ENCODE results near the gene TJP1.

Gene TJP1

DNA sequence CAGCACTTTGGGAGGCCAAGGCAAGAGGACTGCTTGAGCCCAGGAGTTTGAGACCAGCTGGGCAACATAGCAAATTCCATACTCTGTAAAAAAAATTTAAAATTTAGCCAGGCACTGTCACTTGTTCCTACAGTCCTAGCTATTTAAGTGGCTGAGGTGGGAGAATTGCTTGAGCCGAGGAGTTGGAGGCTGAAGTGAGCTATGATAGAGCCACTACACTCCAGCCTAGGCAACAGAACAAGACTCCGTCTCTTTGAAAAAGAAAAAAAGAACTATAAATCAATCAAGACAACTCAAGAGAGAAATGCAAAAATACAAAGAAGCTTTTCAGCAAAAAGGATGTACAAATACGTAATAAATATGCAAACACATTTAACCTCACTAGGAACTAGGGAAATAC is 78.8 kb downstream of the TJP1 start:
- TF ChIP-seq, protein P1, sequence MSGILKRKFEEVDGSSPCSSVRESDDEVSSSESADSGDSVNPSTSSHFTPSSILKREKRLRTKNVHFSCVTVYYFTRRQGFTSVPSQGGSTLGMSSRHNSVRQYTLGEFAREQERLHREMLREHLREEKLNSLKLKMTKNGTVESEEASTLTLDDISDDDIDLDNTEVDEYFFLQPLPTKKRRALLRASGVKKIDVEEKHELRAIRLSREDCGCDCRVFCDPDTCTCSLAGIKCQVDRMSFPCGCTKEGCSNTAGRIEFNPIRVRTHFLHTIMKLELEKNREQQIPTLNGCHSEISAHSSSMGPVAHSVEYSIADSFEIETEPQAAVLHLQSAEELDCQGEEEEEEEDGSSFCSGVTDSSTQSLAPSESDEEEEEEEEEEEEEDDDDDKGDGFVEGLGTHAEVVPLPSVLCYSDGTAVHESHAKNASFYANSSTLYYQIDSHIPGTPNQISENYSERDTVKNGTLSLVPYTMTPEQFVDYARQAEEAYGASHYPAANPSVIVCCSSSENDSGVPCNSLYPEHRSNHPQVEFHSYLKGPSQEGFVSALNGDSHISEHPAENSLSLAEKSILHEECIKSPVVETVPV (CRISPR knock-in tag; IDR thresholded peaks at IDR 0.05), result no peak
- no peak for ATAC-seq

DNA sequence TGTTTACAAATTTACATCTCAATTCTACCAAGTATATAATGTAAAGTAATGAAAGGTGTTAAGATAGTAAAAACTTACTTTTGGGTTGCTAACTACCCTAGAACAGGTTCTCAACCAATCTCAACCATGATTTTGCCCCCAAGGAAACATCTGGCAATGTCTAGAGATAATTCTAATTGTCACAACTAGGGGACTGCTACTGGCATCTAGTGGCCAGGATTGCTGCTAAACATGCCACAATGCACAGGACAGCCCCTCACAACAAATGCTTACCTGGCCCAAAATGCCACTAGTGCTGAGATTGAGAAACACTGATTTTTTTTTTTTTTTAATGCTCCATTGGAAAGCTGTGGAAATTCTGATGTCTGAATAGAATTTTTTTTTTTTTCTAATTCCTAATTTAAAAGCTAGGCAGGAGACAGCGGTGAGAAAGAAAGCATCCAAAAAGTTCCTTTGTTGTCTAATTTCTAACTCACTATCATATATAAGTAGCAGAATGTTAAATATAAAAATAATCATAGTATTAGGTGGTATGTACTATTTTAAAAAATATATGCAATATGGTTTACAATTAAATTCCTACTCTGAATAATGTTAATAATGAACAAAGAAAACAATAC is 81.5 kb downstream of the TJP1 start:
- no peak for ATAC-seq

DNA sequence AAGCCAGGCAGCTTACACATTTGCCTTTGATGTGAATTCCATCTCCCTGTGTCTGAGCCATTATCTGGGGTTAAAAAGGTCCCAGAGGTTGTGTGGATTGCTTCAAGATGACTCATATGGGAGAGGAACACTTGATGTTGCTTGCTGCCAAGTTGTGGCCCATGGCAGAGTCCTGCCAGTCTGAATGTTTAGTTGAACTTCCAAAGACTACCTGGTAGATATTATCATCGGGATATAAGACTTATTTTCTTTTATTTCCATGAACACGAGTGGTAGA is 85.6 kb downstream of the TJP1 start:
- peak; percentile 81 for ATAC-seq
- TF ChIP-seq SNAI2 (CRISPR knock-in tag; IDR thresholded peaks at IDR 0.05), result 0 out of 2 replicates have a peak, but pooled peaks have one; percentile 30
- TF ChIP-seq, protein P2, sequence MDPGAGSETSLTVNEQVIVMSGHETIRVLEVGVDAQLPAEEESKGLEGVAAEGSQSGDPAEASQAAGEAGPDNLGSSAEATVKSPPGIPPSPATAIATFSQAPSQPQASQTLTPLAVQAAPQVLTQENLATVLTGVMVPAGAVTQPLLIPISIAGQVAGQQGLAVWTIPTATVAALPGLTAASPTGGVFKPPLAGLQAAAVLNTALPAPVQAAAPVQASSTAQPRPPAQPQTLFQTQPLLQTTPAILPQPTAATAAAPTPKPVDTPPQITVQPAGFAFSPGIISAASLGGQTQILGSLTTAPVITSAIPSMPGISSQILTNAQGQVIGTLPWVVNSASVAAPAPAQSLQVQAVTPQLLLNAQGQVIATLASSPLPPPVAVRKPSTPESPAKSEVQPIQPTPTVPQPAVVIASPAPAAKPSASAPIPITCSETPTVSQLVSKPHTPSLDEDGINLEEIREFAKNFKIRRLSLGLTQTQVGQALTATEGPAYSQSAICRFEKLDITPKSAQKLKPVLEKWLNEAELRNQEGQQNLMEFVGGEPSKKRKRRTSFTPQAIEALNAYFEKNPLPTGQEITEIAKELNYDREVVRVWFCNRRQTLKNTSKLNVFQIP (CRISPR knock-in tag; IDR thresholded peaks at IDR 0.05; ENCODE audit: borderline replicate concordance, low read depth), result no peak

More for the DNA sequence above, 81.5 kb downstream of the TJP1 start:
- TF ChIP-seq GLIS3 (CRISPR knock-in tag; IDR thresholded peaks at IDR 0.05), result no peak
- TF ChIP-seq, protein P3, sequence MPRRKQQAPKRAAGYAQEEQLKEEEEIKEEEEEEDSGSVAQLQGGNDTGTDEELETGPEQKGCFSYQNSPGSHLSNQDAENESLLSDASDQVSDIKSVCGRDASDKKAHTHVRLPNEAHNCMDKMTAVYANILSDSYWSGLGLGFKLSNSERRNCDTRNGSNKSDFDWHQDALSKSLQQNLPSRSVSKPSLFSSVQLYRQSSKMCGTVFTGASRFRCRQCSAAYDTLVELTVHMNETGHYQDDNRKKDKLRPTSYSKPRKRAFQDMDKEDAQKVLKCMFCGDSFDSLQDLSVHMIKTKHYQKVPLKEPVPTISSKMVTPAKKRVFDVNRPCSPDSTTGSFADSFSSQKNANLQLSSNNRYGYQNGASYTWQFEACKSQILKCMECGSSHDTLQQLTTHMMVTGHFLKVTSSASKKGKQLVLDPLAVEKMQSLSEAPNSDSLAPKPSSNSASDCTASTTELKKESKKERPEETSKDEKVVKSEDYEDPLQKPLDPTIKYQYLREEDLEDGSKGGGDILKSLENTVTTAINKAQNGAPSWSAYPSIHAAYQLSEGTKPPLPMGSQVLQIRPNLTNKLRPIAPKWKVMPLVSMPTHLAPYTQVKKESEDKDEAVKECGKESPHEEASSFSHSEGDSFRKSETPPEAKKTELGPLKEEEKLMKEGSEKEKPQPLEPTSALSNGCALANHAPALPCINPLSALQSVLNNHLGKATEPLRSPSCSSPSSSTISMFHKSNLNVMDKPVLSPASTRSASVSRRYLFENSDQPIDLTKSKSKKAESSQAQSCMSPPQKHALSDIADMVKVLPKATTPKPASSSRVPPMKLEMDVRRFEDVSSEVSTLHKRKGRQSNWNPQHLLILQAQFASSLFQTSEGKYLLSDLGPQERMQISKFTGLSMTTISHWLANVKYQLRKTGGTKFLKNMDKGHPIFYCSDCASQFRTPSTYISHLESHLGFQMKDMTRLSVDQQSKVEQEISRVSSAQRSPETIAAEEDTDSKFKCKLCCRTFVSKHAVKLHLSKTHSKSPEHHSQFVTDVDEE (CRISPR knock-in tag; IDR thresholded peaks at IDR 0.05), result no peak
- TF ChIP-seq, protein P4, sequence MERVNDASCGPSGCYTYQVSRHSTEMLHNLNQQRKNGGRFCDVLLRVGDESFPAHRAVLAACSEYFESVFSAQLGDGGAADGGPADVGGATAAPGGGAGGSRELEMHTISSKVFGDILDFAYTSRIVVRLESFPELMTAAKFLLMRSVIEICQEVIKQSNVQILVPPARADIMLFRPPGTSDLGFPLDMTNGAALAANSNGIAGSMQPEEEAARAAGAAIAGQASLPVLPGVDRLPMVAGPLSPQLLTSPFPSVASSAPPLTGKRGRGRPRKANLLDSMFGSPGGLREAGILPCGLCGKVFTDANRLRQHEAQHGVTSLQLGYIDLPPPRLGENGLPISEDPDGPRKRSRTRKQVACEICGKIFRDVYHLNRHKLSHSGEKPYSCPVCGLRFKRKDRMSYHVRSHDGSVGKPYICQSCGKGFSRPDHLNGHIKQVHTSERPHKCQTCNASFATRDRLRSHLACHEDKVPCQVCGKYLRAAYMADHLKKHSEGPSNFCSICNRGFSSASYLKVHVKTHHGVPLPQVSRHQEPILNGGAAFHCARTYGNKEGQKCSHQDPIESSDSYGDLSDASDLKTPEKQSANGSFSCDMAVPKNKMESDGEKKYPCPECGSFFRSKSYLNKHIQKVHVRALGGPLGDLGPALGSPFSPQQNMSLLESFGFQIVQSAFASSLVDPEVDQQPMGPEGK (CRISPR knock-in tag; IDR thresholded peaks at IDR 0.05; ENCODE audit: borderline replicate concordance), result no peak
- TF ChIP-seq ZC3H10 (CRISPR knock-in tag; IDR thresholded peaks at IDR 0.05), result no peak
- TF ChIP-seq PPARA (CRISPR knock-in tag; IDR thresholded peaks at IDR 0.05; ENCODE audit: borderline replicate concordance), result no peak

DNA sequence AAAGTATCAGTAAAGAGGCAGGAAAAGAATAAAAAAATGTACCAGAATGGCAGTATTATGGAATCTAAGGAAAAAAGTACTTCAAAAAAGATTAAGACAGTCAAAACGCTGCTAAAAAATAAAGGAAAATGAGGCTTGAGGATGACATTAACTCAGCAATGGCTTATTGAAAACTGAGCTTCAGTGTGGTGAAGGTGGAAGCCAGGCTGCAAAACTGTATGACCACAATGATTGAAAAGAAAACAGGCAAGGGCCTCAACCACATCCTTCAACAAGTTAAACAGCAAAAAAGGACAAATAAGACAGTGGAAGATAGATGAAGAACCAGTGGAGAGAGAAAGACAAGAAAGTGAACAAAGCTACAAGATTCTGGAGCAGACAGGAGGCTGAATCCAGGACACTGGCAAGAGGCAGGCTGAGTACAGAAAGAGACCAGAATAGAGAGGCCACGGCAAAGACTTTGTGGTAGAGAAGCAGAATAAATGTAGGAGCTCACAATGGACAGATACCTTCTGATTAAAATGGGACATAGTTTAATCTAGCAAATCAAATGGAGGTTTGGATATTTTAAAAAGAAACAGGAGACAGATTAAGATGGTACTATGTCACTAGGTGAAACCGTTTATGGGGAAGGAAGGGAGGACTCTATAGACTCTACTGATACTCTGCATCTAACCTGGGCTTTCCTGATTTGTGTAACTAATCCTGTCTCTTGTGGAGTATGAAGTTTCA is 86.1 kb downstream of the TJP1 start:
- TF ChIP-seq, protein P4 (CRISPR knock-in tag; IDR thresholded peaks at IDR 0.05; ENCODE audit: borderline replicate concordance), result no peak
- TF ChIP-seq, protein P2 (CRISPR knock-in tag; IDR thresholded peaks at IDR 0.05; ENCODE audit: borderline replicate concordance, low read depth), result no peak
- TF ChIP-seq OSR1 (CRISPR knock-in tag; IDR thresholded peaks at IDR 0.05), result no peak
- no peak for TF ChIP-seq ZNF70 (CRISPR knock-in tag; IDR thresholded peaks at IDR 0.05)
- TF ChIP-seq, protein P5, sequence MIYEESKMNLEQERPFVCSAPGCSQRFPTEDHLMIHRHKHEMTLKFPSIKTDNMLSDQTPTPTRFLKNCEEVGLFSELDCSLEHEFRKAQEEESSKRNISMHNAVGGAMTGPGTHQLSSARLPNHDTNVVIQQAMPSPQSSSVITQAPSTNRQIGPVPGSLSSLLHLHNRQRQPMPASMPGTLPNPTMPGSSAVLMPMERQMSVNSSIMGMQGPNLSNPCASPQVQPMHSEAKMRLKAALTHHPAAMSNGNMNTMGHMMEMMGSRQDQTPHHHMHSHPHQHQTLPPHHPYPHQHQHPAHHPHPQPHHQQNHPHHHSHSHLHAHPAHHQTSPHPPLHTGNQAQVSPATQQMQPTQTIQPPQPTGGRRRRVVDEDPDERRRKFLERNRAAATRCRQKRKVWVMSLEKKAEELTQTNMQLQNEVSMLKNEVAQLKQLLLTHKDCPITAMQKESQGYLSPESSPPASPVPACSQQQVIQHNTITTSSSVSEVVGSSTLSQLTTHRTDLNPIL (CRISPR knock-in tag; IDR thresholded peaks at IDR 0.05; ENCODE audit: low read depth), result no peak
- TF ChIP-seq, protein P1 (CRISPR knock-in tag; IDR thresholded peaks at IDR 0.05), result no peak
- TF ChIP-seq CSDC2 (CRISPR knock-in tag; IDR thresholded peaks at IDR 0.05), result no peak
- no peak for TF ChIP-seq ESRRG (CRISPR knock-in tag; IDR thresholded peaks at IDR 0.05)
- TF ChIP-seq TCF4 (CRISPR knock-in tag; IDR thresholded peaks at IDR 0.05; ENCODE audit: borderline replicate concordance), result no peak
- no peak for TF ChIP-seq GLIS3 (CRISPR knock-in tag; IDR thresholded peaks at IDR 0.05)
- TF ChIP-seq ZFP30 (CRISPR knock-in tag; IDR thresholded peaks at IDR 0.05), result no peak
- no peak for TF ChIP-seq ARNTL (CRISPR knock-in tag; IDR thresholded peaks at IDR 0.05; ENCODE audit: borderline replicate concordance, low read depth)
- peak; percentile 61 for ATAC-seq
